Fibroblast of villous mesenchyme (primary cell): ENCODE results near the gene CACNA1B. TPM values are rescaled to one million over a fixed set of nuclear protein-coding genes. Genes with fewer than 3 reads are reported as not detected.

Experiments used
- DNase-seq: peaks from one replicate; pipeline ENCODE4 v3.0.0-alpha.2; 2010; ENCODE audit warnings: low read depth
- H3K4me3 ChIP-seq: 2 replicates; pipeline ENCODE4 v1.5.1; 2011; ENCODE audit warnings: low read depth, mild to moderate bottlenecking, low read length
- CTCF ChIP-seq: IDR thresholded peaks from 2 replicates; pipeline ENCODE4 v1.5.1; 2012; ENCODE audit warnings: low read depth, mild to moderate bottlenecking, low read length; ENCODE audit not compliant: insufficient read depth
- total RNA-seq: library from RNA; depleted of rRNA; stranded (reverse); fragments of >200 nt; gene quantifications from 2 replicates; pipeline ENCODE4 v1.2.3, GENCODE V29; 2012

CACNA1B gene
- total RNA-seq, 1 donor = 0.43 TPM

- no peak overlapping the region for H3K4me3 ChIP-seq
- TF ChIP-seq CTCF = no peak
- DNase-seq = no peak
These were observed 222.4 kb downstream of the CACNA1B start for GRCh38 chr9:138099803-138100598.

- no peak for DNase-seq
- H3K4me3 ChIP-seq = no peak overlapping the region
- TF ChIP-seq CTCF = no peak
These were observed 223.2 kb downstream of the CACNA1B start for GRCh38 chr9:138100711-138101350.

- no peak for TF ChIP-seq CTCF
- no peak for DNase-seq
- H3K4me3 ChIP-seq = no peak overlapping the region
These were observed 224.1 kb downstream of the CACNA1B start for GRCh38 chr9:138101444-138102234.

- no peak for TF ChIP-seq CTCF
- no peak overlapping the region for H3K4me3 ChIP-seq
- DNase-seq = no peak
These were observed 224.9 kb downstream of the CACNA1B start for GRCh38 chr9:138102246-138103051.

- no peak overlapping the region for H3K4me3 ChIP-seq
- DNase-seq = no peak
- no peak for TF ChIP-seq CTCF
These were observed 225.7 kb downstream of the CACNA1B start for GRCh38 chr9:138103111-138103848.

- no peak overlapping the region for H3K4me3 ChIP-seq
- DNase-seq = no peak
- no peak for TF ChIP-seq CTCF
These were observed 226.2 kb downstream of the CACNA1B start for GRCh38 chr9:138103849-138104206.
